WTC11 (cell line): ENCODE measurements around the gene PTPN3.

Experiments
- CREB1 ChIP-seq: sonication (generic); formaldehyde crosslinking; IDR thresholded peaks from 2 replicates; pipeline ENCODE4 v1.8.0; 2023; ENCODE audit warnings: mild to moderate bottlenecking, missing genetic modification reagents
- CTCF ChIP-seq: fragments of 200-600 bp; IDR thresholded peaks from 2 replicates; pipeline ENCODE4 v1.8.0; 2022; ENCODE audit warnings: antibody characterized with exemption
- ETV6 ChIP-seq: sonication (generic); formaldehyde crosslinking; IDR thresholded peaks from 2 replicates; pipeline ENCODE4 v1.8.1; 2022; ENCODE audit warnings: mild to moderate bottlenecking, missing genetic modification reagents
- FOXJ3 ChIP-seq: sonication (generic); formaldehyde crosslinking; IDR thresholded peaks from 2 replicates; pipeline ENCODE4 v1.9.0; 2021; ENCODE audit warnings: missing genetic modification reagents, mild to moderate bottlenecking, borderline replicate concordance
- PRDM15 ChIP-seq: sonication (generic); formaldehyde crosslinking; IDR thresholded peaks from 2 replicates; pipeline ENCODE4 v1.8.0; 2022; ENCODE audit warnings: missing genetic modification reagents
- SP1 ChIP-seq: sonication (generic); formaldehyde crosslinking; conservative IDR thresholded peaks from 2 replicates; pipeline ENCODE4 v1.8.1; 2022; ENCODE audit warnings: missing genetic modification reagents
- ZBTB43 ChIP-seq: sonication (generic); formaldehyde crosslinking; IDR thresholded peaks from 2 replicates; pipeline ENCODE4 v1.8.1; 2023; ENCODE audit warnings: mild to moderate bottlenecking, missing genetic modification reagents
- ZMAT4 ChIP-seq: fragments of 250-450 bp; sonication (Bioruptor Pico); IDR thresholded peaks from 2 replicates; pipeline ENCODE4 v1.9.0; 2021; ENCODE audit warnings: mild to moderate bottlenecking

GRCh38 chr9:109385499-109385898, 112.6 kb downstream of the PTPN3 start:
- no peak for TF ChIP-seq CTCF
- no peak for TF ChIP-seq ZMAT4 (CRISPR knock-in tag)
- no peak for TF ChIP-seq PRDM15 (CRISPR knock-in tag)
- TF ChIP-seq ETV6: no peak
- no peak for TF ChIP-seq SP1 (CRISPR knock-in tag)
- TF ChIP-seq CREB1 (CRISPR knock-in tag): no peak
- no peak for TF ChIP-seq ZBTB43
- TF ChIP-seq FOXJ3: no peak
